ENCODE measurements around the gene MAP7D1.
A peak's percentile ranks its signal among the peaks of the same experiment; 100 is the strongest.
"Not testable (repeated sequence)": the region's sequence is repeated elsewhere in the genome, so short reads cannot be mapped to it uniquely, and the experiment has no call there.

Gene MAP7D1

DNA sequence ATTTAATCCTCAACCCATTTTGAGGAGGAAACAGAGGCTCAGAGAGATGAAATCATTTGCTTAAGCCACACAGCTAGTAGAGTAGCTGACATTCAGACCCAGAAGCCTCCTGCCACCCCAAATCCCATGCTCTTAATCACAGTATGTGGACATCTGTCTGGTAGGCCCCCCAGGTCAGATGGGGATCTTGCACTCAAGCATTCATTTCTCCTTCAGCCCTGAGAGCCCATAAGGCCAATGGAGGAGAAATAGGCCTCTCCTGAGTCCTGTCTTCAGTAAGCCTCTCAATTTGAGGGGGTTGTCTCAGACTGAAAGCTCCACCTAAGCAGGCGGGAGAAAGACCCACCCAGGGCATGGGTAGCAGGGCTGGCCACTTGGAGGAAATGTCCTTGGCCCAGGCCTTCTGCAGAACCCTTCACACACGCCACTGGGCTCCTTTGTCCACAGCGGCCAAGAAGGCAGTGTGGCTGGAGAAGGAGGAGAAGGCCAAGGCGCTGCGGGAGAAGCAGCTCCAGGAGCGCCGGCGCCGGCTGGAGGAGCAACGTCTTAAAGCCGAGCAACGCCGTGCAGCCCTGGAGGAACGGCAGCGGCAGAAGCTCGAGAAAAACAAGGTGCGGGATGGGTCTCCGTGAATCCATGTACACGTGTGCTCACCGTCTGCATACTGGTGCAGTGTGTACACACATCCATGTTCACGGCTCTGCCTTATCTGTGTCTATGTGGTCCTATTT, 16.2 kb downstream of the MAP7D1 start:
- no peak for DNase-seq

DNA sequence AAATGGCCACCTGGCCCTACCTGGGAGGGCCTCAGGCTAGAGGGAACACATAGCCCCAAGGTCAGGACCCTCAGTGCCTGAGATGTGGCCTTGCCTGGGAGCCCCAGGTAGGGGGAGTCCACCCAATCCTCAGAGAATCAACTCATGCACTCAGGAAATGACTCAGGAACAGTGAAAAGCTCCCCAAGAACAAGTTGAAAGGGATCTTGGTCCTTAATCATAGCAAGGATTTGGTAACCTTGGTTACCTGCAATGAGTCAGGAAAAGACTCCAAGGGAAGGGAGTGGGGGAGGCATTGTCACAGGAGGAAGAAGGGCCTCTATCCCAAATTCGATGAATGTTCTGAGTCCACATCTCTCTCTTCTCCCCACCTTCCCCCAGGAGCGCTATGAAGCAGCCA, 17.0 kb downstream of the MAP7D1 start:
- no peak for DNase-seq

DNA sequence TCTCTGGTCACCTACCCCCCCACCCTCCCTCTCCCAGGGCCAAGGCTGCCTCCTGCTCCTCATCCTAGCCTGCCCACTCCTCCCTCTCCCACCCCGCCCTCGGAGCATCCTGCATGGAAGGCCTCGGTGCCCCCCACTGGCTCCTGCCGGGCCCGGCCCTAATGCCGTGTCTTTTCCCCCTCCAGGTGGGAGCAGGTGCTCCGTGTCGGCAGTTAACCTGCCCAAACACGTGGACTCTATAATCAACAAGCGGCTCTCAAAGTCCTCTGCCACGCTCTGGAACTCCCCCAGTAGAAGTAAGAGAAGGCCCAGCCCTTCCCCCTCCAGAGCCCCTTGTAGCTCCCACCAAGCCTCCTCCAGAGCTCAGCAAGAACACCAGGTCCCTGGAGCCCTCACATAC, 18.8 kb downstream of the MAP7D1 start:
- DNase-seq, result no peak

DNA sequence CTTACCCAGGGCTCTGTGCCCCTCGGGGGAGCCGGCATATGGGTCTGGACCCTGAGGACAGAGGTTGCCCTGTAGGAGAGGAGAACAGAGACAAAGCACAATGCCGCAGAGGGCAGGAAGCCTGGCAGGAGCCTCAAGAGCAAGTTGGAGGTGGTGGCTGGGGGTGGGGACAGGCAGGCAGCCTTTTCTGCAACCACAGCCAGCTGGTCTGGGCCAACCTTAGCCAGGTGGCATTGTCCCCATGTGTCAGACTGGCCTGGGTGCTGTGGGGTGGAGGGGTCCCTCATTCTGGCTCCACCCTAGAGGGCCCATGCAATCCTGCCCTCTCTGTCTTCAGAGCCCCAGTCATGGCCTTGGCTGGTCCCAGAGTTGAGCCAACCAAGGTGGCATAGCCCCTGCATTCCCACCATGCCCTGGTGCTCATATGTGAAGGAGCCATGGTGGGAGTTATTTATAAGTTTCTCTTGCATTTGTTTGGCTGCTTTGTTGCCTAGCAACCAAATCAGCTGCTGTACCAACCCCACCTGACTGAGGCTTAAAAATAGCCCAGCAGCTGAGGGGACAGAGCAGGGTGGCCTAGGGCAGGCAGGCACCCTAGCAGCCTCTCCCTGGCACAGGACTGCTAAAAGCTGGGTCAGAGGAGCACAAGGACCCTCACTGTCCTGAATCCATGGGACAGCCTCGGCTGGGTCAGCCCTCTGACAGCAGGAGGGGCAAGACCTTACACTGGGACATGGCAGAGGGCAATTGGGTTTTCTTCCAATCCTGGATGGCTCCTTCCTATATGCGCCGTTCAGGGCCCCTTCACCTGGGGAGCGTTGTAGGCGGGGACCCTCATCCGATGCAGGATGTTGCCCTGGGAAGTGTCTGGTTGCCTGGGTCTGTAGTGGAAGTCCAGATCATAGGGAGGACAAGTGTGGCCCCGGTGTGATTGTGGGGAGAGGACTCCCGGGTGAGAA, 19.5 kb downstream of the MAP7D1 start:
- no peak for DNase-seq

DNA sequence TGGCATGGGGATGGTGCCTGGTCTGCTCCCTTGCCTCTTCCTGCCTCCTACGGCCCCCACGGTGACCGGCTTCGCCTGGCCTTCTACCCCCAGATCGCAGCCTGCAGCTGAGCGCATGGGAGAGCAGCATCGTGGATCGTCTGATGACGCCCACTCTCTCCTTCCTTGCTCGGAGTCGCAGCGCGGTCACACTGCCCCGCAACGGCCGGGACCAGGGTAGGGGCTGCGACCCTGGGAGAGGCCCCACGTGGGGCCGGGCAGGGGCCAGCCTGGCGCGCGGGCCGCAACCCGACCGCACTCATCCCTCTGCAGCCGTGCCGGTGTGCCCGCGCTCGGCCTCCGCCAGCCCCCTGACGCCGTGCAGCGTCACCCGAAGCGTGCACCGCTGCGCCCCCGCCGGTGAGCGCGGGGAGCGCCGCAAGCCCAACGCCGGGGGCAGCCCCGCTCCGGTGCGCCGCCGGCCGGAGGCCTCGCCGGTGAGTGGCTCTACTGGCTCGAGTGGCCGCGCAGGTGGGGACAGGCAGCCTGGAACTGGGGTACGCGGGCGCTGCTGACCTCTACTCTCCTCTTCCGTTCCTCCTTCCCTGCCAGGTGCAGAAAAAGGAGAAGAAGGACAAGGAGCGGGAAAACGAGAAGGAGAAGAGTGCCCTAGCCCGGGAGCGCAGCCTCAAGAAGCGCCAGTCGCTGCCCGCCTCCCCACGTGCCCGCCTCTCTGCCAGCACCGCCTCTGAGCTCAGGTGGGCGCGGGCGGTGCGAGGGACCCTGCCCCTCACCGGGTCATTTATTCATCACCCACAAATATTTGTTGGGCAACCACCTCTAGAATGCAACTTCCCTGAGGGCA, 20.4 kb downstream of the MAP7D1 start:
- DNase-seq, result no peak

DNA sequence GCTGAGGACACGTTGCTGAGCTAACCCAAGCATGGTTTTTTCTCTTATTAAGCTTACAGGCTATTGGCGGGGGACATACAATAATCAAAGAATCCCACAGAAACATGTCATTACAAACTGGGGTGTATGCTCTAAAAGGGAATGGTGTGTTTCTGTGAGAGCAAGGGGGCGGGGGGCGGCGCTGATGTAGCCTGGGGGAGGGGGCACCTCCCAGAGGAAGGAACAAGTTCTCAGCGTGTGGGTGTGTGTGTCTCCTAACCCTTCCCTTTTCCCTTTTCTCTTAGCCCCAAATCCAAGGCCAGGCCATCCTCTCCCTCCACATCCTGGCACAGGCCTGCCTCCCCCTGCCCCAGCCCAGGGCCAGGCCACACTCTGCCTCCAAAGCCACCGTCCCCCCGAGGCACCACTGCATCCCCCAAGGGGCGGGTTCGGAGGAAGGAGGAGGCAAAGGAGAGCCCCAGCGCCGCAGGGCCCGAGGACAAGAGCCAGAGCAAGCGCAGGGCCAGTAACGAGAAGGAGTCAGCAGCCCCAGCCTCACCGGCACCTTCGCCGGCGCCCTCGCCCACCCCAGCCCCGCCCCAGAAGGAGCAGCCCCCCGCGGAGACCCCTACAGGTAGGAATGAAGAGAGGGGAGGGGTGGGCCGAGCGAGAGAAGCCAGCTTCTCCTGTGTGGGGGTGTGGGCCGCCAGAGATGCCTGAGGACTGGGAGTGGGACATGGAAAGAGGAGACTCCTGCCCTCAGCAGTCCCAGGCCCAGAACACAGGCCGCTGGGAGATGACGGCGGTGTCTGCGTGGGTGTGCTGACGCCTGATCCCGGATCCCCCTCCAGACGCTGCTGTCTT, 21.9 kb downstream of the MAP7D1 start:
- no peak for DNase-seq

DNA sequence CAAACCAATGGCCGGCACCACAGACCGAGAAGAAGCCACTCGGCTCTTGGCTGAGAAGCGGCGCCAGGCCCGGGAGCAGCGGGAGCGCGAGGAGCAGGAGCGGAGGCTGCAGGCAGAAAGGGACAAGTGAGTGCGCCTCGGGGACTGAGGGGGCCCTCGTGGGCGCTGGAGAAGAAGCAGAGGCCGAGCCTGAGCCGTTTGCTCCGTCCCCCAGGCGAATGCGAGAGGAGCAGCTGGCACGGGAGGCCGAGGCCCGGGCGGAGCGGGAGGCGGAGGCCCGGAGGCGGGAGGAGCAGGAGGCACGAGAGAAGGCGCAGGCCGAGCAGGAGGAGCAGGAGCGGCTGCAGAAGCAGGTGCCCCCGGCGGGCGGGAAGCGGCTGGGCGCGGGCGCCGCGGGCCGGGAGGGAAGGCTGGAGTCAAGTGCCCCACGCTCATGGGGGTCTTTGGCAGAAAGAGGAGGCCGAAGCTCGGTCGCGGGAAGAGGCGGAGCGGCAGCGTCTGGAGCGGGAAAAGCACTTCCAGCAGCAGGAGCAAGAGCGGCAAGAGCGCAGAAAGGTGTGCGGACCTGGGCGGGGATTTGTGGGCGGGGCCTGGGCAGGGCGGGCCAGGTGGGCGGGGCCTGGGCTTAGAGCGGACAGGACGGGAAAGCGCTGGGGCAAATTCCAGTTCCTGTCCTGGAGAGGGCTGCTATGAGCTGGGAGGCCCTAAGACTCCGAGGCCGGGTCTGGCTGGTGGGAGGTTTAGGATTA, 22.7 kb downstream of the MAP7D1 start:
- DNase-seq, result no peak

DNA sequence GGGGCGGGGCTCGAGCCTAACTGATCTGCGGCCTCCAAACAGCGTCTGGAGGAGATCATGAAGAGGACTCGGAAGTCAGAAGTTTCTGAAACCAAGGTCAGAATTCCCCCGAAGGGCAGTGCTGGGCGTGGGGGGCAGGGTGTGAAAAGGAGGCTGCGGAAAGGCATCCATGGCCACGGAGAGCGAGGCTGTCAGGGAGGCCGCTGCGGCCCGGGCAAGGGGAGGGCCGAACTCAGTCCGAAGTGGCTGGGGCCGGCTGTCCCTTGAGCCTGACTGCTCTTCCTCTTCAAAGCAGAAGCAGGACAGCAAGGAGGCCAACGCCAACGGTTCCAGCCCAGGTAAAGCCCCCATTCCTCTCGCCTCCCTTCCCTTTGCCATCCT, 23.2 kb downstream of the MAP7D1 start:
- no peak for DNase-seq

DNA sequence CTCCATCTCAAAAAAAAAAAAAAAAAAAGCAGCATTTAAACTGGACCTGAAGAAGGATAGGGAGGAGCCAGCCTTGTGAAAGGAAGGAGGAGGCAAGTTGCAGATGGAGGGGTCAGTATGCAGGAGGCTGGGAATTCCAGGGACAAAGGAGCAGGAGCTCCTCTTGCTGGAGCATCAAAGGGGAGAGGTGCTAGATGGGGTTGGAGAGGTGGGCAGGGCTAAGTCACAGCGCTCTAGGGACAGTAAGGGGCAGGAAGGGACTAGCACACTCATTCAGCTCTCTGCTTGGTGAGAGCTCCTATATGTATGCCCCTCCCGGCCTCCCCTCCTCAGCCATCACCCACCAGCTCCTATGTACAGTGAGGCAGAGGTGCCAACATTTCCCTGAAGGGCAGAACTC, 26.8 kb downstream of the MAP7D1 start:
- no peak for DNase-seq

DNA sequence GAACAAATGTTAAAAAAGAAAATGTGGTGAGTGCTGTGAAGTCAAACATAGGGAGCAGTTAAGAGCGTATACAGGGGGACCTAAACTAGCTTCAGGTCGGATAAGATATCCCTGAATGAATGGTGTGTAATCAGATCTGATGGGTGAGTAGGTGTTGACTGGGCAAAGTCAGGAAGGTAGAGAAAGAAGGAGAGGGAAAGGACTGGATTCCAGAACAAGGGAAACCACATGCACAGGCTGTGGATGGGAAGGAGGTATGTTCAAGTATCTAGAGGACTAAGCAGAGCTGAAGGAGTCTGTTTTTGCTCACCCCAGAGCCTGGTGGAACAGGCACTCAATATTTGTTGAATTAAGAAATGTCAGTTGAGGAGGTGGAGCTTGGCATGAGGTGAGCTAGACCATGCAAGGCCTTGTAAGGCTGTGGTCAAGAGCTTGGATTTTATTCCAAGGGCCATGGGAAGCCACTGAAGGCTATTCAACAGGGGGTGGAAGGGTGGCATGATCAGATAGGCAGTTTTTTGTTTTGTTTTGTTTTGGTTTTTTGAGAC, 27.4 kb downstream of the MAP7D1 start:
- no peak for DNase-seq

DNA sequence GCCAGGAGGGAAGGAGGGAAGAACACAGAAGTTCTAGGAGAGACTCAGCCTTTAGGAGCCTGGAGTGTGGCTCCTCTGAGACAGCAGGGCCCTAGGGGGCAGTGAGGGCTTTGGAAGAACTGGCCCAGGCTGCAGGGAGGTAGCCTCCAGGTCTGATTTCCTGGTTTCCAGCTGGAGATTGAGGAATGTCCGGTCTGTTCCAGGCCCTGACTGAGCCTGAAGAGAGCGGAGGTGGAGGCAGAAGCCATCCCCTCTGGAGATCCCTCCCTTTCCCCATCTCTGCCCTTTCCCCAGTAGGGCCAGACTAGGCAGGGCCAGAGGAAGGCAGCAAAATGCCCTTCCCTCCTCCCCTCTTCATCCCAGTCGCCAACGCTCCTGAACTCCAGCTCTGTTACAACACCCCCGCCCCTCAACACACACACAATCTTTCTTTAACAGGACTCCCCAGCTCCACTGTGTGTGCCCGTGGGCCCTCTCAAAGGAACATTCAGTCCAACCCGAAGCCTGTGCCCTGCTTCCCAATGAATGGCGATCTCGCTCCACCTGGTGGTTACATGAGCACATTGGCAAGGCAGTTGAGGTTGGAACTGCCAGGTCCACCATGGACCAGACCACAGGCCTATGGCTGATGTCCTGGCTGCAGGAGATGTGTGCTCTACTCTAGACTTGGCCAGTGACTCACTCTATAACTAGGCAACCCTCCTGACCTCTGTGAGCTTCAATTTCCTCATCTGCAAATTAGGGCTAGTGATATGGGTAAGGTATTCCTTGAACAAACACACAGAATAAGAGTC, 32.0 kb downstream of the MAP7D1 start:
- peak; percentile 91 for DNase-seq

DNA sequence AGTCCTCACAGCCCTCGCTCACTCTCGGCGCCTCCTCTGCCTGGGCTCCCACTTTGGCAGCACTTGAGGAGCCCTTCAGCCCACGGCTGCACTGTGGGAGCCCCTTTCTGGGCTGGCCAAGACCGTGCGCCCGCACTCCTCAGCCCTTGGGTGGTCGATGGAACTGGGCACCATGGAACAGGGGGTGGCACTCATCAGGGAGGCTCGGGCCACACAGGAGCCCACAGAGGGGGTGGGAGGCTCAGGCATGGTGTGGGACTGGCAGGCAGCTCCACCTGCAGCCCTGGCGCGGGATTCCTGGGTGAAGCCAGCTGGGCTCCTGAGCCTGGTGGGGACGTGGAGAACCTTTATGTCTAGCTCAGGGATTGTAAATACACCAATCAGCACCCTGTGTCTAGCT, 40.8 kb downstream of the MAP7D1 start:
- not testable (repeated sequence) for DNase-seq

DNA sequence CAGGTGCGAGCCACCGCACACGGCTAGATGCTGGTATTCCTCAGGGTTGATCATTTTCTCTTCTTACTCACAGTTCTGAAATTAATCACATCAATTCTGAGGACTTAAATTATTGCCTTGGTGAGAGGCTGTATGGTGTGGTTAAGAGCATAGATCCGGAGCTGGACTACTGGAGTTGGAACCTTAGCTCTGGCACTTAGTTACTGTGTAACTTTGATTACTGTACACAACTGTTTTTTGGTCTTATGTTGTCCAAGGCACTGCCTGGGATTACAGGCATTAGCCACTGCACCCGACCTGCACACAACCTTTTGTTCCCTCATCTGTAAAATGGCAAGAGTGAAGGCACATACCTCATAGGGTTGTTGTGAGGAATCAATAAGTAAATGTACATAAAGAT, 42.7 kb downstream of the MAP7D1 start:
- DNase-seq, result no peak

DNA sequence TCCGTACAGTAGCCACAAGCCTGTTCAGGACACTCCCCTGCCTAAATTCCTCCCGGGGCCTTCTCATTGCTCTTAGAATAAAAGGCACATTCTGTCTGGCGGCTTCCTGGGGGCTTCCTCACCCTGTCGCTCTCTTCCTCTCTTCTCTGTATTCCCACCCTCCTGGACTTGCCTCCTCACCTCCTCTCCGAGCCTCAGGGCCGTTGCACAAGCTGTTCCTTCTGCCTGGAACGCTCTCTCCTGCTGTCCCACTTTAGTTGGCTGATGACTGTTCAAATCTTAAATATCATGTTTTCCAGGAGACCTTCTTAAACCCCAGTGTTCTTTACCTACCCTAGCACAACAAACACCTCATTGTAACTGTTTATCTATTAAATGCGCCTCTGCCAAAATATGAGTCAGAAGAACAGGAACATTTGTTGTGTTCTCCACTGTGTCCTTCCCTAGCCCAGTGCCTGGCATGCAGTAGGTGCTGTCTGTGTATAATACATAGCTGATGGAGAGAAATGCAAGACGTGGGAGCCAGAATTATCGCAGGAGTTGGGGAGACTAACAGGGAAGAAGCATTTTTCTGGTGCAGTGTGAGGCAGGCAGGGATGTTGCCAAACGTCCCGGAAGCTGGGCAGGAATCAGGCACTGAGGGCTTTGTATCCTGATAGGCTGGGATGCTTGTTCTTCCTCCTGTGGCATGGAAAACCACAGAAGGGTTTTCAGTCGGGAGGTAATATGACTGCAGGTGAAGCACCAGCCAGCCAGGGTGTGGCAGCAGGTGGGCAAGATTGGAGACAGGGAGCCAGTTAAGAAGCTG, 44.2 kb downstream of the MAP7D1 start:
- DNase-seq, result no peak

DNA sequence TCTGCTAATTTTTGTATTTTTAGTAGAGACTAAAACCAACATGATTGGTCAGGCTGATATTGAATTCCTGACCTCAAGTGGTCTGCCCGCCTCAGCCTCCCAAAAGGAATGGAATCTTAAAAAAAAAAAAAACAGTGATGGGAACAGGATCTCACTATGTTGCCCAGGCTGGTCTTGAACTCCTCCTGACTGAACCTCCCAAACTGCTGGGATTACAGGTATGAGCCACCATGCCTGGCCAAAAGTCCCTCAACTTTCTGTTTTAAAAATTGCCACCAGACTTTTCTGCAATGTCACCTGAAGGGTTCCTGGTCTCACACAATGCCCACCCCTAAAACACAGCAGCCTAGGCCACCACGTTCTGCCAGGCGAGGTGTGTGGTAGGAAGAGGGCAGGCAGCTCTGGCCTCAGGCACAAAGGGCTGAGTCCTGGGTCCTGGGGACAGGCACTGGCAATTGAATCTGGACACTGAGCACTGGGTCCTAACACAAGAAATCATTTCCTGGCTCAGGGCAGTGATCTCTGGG, 47.1 kb downstream of the MAP7D1 start:
- no peak for DNase-seq

DNA sequence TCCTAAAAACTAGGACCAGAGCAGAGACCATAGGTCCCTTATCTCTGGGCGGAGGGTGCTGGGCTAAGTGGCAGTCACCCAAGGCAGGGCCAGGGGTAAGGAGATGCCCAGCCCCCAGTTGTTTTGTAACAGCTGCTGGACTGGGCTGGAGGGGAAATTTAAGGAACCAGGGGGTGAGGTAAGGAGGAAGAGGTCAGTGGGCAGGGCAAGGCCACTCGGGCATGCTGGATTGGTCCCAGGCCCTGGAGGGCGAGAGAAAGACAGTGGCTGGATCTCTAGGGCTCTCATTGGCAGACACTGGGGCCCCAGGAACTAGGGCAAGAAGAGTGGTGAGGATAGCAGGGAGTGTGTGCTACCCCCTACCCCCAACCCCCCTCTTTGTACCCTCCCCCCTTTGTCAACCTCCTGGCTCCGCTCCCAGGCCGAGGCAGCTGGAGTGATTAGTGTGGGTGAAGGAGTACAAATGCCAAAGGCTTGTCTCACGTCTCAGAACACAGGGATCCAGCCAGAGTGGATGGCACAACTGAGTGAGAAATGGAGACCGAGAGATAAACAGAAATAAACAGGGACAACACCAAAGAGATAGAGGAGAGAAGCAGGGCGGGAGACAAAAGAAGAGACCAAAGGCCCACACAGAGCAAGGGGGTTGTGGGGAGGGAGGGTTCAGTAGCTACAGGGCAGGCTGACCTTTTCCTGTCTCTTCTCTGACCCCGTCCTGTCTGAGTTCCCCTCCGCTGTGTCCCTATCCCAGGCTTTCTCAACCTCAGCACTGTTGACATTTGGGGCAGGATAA, 47.8 kb downstream of the MAP7D1 start:
- peak; percentile 28 for DNase-seq

DNA sequence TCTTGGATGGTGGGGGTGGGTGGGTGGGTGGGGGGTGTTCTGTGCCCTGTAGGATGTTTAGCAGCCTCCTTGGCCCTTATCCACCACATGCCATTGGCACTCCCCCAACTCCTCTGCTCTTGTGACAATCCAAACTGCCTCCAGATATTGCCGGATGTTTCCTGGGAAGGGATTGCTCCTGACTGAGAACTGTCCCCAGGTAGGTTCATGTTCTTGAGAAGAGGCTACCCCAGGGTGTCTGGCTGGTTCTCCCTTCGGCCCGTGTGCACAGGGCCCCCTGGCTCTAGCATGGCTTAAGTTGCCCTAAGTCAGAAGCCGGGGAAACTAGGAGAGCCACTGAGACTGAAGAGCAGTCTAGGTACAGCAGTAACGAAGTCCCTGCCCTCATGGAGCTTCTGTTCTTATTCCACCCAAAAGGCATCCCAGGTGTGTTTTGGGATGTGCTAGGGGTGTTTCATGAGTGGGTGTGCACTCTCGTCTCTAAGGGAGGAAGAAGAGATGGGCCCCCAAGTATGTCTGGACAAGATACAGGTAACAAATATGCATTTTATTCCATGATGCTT, 48.5 kb downstream of the MAP7D1 start:
- DNase-seq, result no peak

DNA sequence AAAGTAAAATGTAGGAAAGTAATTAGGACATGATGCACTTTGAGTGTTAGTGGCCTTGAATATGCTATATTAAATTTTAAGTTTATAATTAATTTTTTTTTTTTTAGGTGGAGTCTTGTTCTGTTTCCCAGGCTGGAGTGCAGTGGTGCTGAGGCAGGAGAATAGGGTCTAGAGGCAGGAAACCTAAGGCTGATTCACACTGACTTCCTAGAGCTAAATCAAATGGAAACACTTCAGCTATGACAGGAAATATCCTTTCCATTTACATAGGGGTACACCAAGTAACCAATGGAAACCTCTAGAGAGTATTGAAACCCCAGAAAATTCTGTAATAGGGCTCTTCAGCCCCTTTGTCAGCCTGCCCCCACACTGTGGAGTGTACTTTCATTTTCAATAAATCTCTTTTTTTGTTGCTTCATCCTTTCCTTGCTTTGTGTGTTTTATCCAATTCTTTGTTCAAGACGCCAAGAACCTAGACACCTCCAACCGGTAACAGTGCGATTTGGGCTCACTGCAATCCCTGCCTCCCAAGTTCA, 50.4 kb downstream of the MAP7D1 start:
- no peak for DNase-seq

Data from OCI-M1 (cell line).